D721Med (cell line): Measurements from ENCODE around the gene CNTNAP5.

ENCODE experiments used
- DNase-seq: peaks from one replicate; pipeline ENCODE4 v3.0.0; 2011; ENCODE audit warnings: low spot score; ENCODE audit not compliant: insufficient read length
- FAIRE-seq: peaks from 2 replicates; lab custom pipeline; 2011; peaks lifted over from hg19 to GRCh38; lab: Jason Lieb, UNC
- TF ChIP-seq, protein P1 (sequence below): IDR thresholded peaks from 2 replicates; pipeline ENCODE4 v1.5.1; 2012; ENCODE audit warnings: mild to moderate bottlenecking, control low read depth; ENCODE audit not compliant: insufficient read depth; ENCODE audit errors: missing control alignments

The CNTNAP5 gene

DNA sequence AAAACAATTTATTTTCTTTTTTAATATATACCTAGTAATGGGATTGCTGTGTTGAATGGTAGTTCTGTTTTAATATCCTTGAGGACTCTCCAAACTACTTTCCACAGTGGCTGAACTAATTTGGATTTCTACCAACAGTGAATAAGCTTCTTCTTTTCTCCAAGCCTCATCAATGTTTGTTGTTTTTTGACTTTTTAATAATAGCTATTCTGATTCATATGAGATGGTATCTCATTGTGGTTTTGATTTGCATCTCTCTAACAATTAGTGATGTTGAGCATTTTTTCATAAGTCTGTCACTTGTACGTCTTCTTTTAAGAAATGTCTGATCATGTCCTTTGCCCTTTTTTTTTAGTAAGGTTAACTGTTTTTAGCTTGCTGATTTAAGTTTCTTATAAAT, 863.3 kb downstream of the CNTNAP5 start:
- TF ChIP-seq, protein P1, sequence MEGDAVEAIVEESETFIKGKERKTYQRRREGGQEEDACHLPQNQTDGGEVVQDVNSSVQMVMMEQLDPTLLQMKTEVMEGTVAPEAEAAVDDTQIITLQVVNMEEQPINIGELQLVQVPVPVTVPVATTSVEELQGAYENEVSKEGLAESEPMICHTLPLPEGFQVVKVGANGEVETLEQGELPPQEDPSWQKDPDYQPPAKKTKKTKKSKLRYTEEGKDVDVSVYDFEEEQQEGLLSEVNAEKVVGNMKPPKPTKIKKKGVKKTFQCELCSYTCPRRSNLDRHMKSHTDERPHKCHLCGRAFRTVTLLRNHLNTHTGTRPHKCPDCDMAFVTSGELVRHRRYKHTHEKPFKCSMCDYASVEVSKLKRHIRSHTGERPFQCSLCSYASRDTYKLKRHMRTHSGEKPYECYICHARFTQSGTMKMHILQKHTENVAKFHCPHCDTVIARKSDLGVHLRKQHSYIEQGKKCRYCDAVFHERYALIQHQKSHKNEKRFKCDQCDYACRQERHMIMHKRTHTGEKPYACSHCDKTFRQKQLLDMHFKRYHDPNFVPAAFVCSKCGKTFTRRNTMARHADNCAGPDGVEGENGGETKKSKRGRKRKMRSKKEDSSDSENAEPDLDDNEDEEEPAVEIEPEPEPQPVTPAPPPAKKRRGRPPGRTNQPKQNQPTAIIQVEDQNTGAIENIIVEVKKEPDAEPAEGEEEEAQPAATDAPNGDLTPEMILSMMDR: no peak
- FAIRE-seq (no peak), DNase-seq (no peak)

DNA sequence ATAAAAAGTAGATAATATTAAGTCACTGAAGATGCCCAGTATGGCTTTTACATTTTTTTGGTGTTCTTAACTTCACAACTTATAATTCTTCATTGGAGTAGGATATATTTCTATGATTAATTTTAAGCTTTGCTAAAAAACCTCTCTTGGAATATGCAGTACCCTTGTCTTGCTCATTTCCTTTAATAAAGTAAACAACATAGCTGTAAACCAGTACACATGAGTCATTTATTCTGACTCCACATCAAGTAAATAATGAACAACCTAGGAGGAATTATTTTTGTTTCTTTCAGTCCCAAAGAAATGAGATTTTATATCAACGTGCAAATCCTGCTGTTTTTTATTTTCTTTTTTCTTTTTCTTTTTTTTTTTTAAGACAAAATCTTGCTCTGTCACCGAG, 869.1 kb downstream of the CNTNAP5 start:
- FAIRE-seq (no peak), DNase-seq (no peak)
- TF ChIP-seq, protein P1: no peak

DNA sequence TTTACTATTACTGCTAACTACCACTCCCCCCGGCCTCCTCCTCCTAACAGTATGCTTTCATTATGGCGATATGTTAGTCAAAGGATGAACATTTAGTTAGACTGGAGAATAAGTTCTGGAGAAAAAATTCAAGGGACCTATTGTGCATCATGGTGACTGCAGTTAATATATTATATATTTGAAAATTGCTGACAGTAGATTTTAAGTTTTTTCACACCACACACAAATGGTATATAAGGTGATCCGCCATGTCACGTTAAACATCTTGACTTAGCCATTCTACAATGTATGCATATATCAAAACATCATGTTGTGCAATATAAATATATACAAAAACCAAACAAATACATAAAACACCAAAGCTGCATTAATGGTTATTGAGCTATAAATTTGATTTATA, 873.7 kb downstream of the CNTNAP5 start:
- FAIRE-seq: no peak
- TF ChIP-seq, protein P1: no peak
- no peak for DNase-seq

DNA sequence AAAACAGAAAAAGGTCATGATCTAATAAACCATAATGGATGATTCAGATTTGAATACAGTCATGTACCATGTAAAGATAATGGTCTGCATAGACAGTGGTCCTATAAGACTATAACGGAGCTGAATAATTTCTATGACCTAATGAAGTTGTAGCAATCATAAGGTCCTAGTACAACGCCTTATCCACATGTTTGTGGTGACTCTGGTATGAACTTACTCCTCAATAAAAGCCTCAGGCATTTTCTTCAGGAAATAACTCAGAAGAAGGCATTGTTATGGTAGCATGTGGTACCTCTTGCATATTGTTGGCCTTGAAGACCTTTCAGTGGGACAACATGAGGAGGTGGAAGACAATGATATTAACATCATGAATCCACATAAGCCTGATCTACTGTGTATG, 883.3 kb downstream of the CNTNAP5 start:
- no peak for FAIRE-seq
- no peak for DNase-seq
- TF ChIP-seq, protein P1: no peak

DNA sequence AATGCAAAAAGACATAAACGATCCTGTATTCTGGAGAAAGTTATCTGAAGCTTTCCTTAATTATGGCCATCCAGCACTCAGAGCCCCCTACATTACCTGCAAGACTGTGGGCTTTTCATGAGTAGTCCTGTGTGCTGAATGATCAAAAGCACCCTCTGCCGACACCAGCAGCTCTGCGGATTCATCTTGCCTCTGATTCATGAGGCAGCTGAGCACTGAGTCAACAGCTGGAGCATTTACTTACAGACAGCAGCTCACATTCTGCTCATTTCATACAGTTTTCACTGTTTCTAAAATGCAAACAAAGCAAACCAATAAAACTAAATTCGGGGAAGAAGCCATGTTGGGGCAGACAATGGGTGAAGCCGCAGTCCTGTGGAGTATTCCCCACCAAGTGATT, 886.5 kb downstream of the CNTNAP5 start:
- no peak for DNase-seq
- TF ChIP-seq, protein P1: no peak
- no peak for FAIRE-seq

DNA sequence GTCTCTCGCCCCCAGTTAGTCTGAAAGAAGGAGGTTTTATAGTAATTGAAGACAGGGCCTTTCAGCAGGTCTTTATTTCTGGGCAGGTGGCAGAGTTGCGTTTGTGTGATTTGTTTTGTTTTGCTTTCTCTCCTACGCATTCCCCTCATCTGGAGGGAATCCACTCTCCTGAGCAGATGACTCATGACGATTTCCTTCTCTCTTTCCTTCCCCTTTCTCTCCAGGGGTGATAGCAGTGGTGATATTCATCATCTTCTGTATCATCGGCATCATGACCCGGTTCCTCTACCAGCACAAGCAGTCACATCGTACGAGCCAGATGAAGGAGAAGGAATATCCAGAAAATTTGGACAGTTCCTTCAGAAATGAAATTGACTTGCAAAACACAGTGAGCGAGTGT, 888.8 kb downstream of the CNTNAP5 start:
- no peak for FAIRE-seq
- DNase-seq: no peak
- TF ChIP-seq, protein P1: no peak

DNA sequence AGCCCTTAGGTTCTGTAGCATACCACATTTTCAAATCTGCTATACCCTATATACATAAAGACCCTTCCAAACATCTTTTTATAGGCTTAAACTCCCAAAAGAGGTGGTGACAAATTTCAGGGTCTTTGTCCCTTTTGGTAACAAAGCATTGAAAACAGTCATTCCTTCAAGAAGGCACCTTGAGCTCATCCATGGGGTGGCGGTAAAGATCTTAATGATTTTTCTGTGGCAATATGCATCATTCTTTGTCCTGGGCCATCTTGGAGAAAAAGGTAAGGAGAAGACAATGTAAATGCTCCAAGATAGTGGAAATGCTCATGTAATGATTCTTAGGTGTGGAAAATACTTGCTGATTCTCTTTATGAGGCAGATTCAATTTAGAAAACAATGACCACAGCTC, 890.5 kb downstream of the CNTNAP5 start:
- TF ChIP-seq, protein P1: no peak
- FAIRE-seq (no peak), DNase-seq (no peak)
